Mucosa of descending colon (tissue), 3 donors: ENCODE measurements around the gene ST6GALNAC3. TPM values are rescaled to one million over a fixed set of nuclear protein-coding genes. Genes with fewer than 3 reads are reported as not detected.

Source experiments
- ATAC-seq: fragments of 200-7000 bp; cut with Tn5 transposase; one replicate; pipeline ENCODE4 v1.9.1; 2020; ENCODE audit warnings: mild to moderate bottlenecking, moderate library complexity
- DNase-seq, 3 donors: peaks; one replicate each; pipeline ENCODE4 v3.0.0-alpha.2; 2020
- H3K36me3 ChIP-seq: fragments of 200-600 bp; one replicate; pipeline ENCODE4 v1.8.0; 2021; ENCODE audit warnings: low read depth, mild to moderate bottlenecking
- H3K4me1 ChIP-seq: fragments of 200-600 bp; one replicate; pipeline ENCODE4 v1.8.0; 2021; ENCODE audit warnings: low read depth, mild to moderate bottlenecking
- H3K4me3 ChIP-seq: fragments of 200-600 bp; one replicate; pipeline ENCODE4 v1.8.0; 2021; ENCODE audit warnings: mild to moderate bottlenecking
- H3K9me3 ChIP-seq: fragments of 200-600 bp; one replicate; pipeline ENCODE4 v1.8.0; 2021; ENCODE audit warnings: mild to moderate bottlenecking
- CTCF ChIP-seq: fragments of 200-600 bp; IDR thresholded peaks from one replicate; pipeline ENCODE4 v1.8.0; 2022; ENCODE audit warnings: antibody characterized with exemption, mild to moderate bottlenecking
- intact Hi-C, 2 donors: fragments of 100-400 bp; cut with DNase I in 1 of 2; cut with micrococcal nuclease in 1 of 2; formaldehyde crosslinking; loops; one replicate each; pipeline versions ENCODE4 v1.11.0 to v1.11.1; 2022; cut with DNase I, micrococcal nuclease
- total RNA-seq, 3 donors: library from RNA; stranded (reverse); fragmentation: NEBNext Ultra II Directional in 2 of 3; extraction: Animal tissue kit (Norgen Biotek cat#: 25700) in 2 of 3; gene quantifications; one replicate each; pipeline versions ENCODE4 v1.2.1 to v1.2.4, GENCODE V29; 2021 to 2023
- donor health status: DM: no; HTN: no; CAD: no; lungs with moderate emphysema.
- donor health status: DM: no; HTN: no; CAD: no.
- donor health status: DM: no; HTN: yes; CAD: no.

ST6GALNAC3 gene
- total RNA-seq, 3 donors from 2014 or later, result 5.4 to 9.0 (median 6.7) TPM

GRCh38 chr1:76615253-76616035 lies 540.9 kb downstream of the ST6GALNAC3 start:
- TF ChIP-seq CTCF, result no peak

GRCh38 chr1:76620371-76620770 lies 545.8 kb downstream of the ST6GALNAC3 start:
- no peak for TF ChIP-seq CTCF
- Histone ChIP-seq H3K9me3 (no peaks in the 10 kb centered on the region), H3K4me3 (no peak overlapping the region), H3K4me1 (no peaks in the 10 kb centered on the region), H3K36me3 (no peaks in the 10 kb centered on the region)
- intact Hi-C loops, result no loop called here
- DNase-seq, result no peak
- no peak for ATAC-seq

More at GRCh38 chr1:76615253-76616035, 540.9 kb downstream of the ST6GALNAC3 start:
- ATAC-seq, result no peak
- Histone ChIP-seq H3K36me3 (no peaks in the 10 kb centered on the region), H3K4me3 (no peak overlapping the region), H3K4me1 (no peaks in the 10 kb centered on the region), H3K9me3 (no peaks in the 10 kb centered on the region)
- intact Hi-C loops, result no loop called here
- no peak for DNase-seq

GRCh38 chr1:76622774-76623528 lies 548.4 kb downstream of the ST6GALNAC3 start:
- no peaks in the 10 kb centered on the region for H3K9me3 ChIP-seq
- H3K36me3 ChIP-seq, result no peaks in the 10 kb centered on the region
- no peak for TF ChIP-seq CTCF
- no peaks in the 10 kb centered on the region for H3K4me1 ChIP-seq
- no peak for DNase-seq
- no peak for ATAC-seq
- intact Hi-C loops, result no loop called here
- H3K4me3 ChIP-seq, result no peak overlapping the region

- intact Hi-C loops, result no loop called here
- no peak for TF ChIP-seq CTCF
- H3K36me3 ChIP-seq, result no peaks in the 10 kb centered on the region
- ATAC-seq, result no peak
- H3K4me3 ChIP-seq, result no peak overlapping the region
- no peaks in the 10 kb centered on the region for H3K9me3 ChIP-seq
- DNase-seq, result no peak
- no peaks in the 10 kb centered on the region for H3K4me1 ChIP-seq
Observed at GRCh38 chr1:76625886-76626678, 551.5 kb downstream of the ST6GALNAC3 start.

GRCh38 chr1:76627498-76627897 lies 553.0 kb downstream of the ST6GALNAC3 start:
- no peak for TF ChIP-seq CTCF
- Histone ChIP-seq H3K9me3 (no peaks in the 10 kb centered on the region), H3K36me3 (no peaks in the 10 kb centered on the region), H3K4me3 (no peak overlapping the region), H3K4me1 (no peaks in the 10 kb centered on the region)
- DNase-seq, result no peak
- intact Hi-C loops, result no loop called here
- ATAC-seq, result no peak
